ENCODE results near the gene TDRD12. TPM values are rescaled to one million over a fixed set of nuclear protein-coding genes. Genes with fewer than 3 reads are reported as not detected.

TDRD12 gene
- total RNA-seq, 4 donors from 2014 or later, result 2.0 to 5.7 TPM; not detected in 2

GRCh38 chr19:32808236-32808635 is 88.7 kb downstream of the TDRD12 start:
- H3K4me3 ChIP-seq, result no peak overlapping the region
- H3K27ac ChIP-seq, result no peak overlapping the region
- H3K36me3 ChIP-seq, result no peaks in the 10 kb centered on the region
- peaks cover 0 to 5% of the 10 kb centered on the region in 2 donors for H3K27me3 ChIP-seq
- TF ChIP-seq, protein P1, sequence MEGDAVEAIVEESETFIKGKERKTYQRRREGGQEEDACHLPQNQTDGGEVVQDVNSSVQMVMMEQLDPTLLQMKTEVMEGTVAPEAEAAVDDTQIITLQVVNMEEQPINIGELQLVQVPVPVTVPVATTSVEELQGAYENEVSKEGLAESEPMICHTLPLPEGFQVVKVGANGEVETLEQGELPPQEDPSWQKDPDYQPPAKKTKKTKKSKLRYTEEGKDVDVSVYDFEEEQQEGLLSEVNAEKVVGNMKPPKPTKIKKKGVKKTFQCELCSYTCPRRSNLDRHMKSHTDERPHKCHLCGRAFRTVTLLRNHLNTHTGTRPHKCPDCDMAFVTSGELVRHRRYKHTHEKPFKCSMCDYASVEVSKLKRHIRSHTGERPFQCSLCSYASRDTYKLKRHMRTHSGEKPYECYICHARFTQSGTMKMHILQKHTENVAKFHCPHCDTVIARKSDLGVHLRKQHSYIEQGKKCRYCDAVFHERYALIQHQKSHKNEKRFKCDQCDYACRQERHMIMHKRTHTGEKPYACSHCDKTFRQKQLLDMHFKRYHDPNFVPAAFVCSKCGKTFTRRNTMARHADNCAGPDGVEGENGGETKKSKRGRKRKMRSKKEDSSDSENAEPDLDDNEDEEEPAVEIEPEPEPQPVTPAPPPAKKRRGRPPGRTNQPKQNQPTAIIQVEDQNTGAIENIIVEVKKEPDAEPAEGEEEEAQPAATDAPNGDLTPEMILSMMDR (IDR thresholded peaks at IDR 0.05), result no peak
- no peak for TF ChIP-seq POLR2A (IDR thresholded peaks at IDR 0.05)
- H3K4me1 ChIP-seq, result no peaks in the 10 kb centered on the region
- no peak for DNase-seq
- intact Hi-C loops (cut with DNase I; ENCODE audit: low total_unique reads), result no loop called here
- H3K9me3 ChIP-seq, result no peaks in the 10 kb centered on the region

DNA sequence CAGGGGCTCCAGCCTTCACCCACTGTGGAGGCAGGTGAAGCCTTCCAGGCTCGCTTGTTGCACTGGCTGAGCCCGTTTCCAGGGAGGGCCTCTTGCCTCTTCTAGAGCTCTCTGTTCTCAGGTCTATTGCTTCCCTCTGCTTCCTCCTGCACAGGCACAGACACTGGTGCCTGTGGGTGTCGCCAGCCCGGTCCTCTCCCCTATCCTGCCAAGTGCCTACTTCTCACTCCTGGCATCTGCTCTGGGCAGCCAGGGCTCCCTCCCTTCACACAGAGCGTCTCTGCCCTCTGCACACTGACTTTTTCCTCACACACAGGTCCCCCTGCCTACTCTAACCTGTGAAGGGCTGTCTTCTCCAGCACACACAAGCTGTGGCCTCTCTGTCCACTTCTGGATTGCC is 89.7 kb downstream of the TDRD12 start:
- no peak for DNase-seq
- Histone ChIP-seq H3K4me3 (no peak overlapping the region), H3K9me3 (no peaks in the 10 kb centered on the region), H3K27me3 (peaks cover 0 to 5% of the 10 kb centered on the region in 2 donors), H3K36me3 (no peaks in the 10 kb centered on the region), H3K4me1 (no peaks in the 10 kb centered on the region), H3K27ac (no peak overlapping the region)
- intact Hi-C loops (cut with DNase I; ENCODE audit: low total_unique reads), result no loop called here
- TF ChIP-seq POLR2A (IDR thresholded peaks at IDR 0.05), result no peak
- TF ChIP-seq, protein P1 (IDR thresholded peaks at IDR 0.05), result no peak

GRCh38 chr19:32809754-32810153 is 90.2 kb downstream of the TDRD12 start:
- Histone ChIP-seq H3K9me3 (no peaks in the 10 kb centered on the region), H3K36me3 (no peaks in the 10 kb centered on the region), H3K4me1 (no peaks in the 10 kb centered on the region), H3K4me3 (no peak overlapping the region), H3K27ac (no peak overlapping the region), H3K27me3 (peaks cover 0 to 5% of the 10 kb centered on the region in 2 donors)
- intact Hi-C loops (cut with DNase I; ENCODE audit: low total_unique reads), result no loop called here
- TF ChIP-seq POLR2A (IDR thresholded peaks at IDR 0.05), result no peak
- DNase-seq, result no peak

- TF ChIP-seq POLR2A (IDR thresholded peaks at IDR 0.05), result no peak
- TF ChIP-seq, protein P1 (IDR thresholded peaks at IDR 0.05), result no peak
Observed at GRCh38 chr19:32810452-32810851, 90.9 kb downstream of the TDRD12 start.

DNA sequence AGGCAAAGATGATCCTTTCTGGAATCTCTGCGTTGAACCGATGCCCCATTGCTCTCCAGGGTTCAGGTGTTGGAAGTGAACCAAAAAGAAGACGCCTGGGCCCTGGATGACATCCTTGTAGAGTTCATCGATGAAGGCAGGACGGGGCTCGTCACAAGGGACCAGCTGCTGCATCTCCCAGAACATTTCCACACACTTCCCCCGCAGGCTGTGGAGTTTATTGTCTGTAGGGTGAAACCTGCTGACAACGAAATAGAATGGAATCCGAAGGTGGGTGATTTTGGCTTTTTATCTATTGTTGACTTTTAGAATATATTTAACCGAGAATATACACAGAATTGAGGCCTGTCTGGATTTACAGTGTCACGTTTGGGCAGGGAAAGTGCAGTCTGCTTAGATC is 91.6 kb downstream of the TDRD12 start:
- Histone ChIP-seq H3K4me3 (no peak overlapping the region), H3K36me3 (no peaks in the 10 kb centered on the region), H3K27me3 (peaks cover 0 to 5% of the 10 kb centered on the region in 2 donors), H3K4me1 (no peaks in the 10 kb centered on the region), H3K27ac (no peak overlapping the region), H3K9me3 (no peaks in the 10 kb centered on the region)
- no peak for DNase-seq
- TF ChIP-seq, protein P1 (IDR thresholded peaks at IDR 0.05), result no peak
- TF ChIP-seq POLR2A (IDR thresholded peaks at IDR 0.05), result no peak
- intact Hi-C loops (cut with DNase I; ENCODE audit: low total_unique reads), result no loop called here

More at GRCh38 chr19:32810452-32810851, 90.9 kb downstream of the TDRD12 start:
- H3K36me3 ChIP-seq, result no peaks in the 10 kb centered on the region
- no peaks in the 10 kb centered on the region for H3K4me1 ChIP-seq
- intact Hi-C loops (cut with DNase I; ENCODE audit: low total_unique reads), result no loop called here
- no peak overlapping the region for H3K27ac ChIP-seq
- no peak overlapping the region for H3K4me3 ChIP-seq
- DNase-seq, result no peak
- H3K27me3 ChIP-seq, result peaks cover 0 to 5% of the 10 kb centered on the region in 2 donors
- H3K9me3 ChIP-seq, result no peaks in the 10 kb centered on the region

GRCh38 chr19:32812036-32812435 is 92.5 kb downstream of the TDRD12 start:
- Histone ChIP-seq H3K27ac (no peak overlapping the region), H3K4me1 (no peaks in the 10 kb centered on the region), H3K9me3 (no peaks in the 10 kb centered on the region), H3K27me3 (peaks cover 0 to 5% of the 10 kb centered on the region in 2 donors), H3K36me3 (no peaks in the 10 kb centered on the region), H3K4me3 (no peak overlapping the region)
- TF ChIP-seq, protein P1 (IDR thresholded peaks at IDR 0.05), result no peak
- no peak for TF ChIP-seq POLR2A (IDR thresholded peaks at IDR 0.05)
- intact Hi-C loops (cut with DNase I; ENCODE audit: low total_unique reads), result no loop called here
- DNase-seq, result no peak
